ENCODE results near the gene MTURN.
"Not testable (repeated sequence)": the region's sequence is repeated elsewhere in the genome, so short reads cannot be mapped to it uniquely, and the experiment has no call there.

Gene MTURN

GRCh38 chr7:30178748-30179436 lies 44.1 kb downstream of the MTURN start:
- DNase-seq (ENCODE audit: low read depth in 2 of 2), result no peak

GRCh38 chr7:30180718-30181117 lies 45.9 kb downstream of the MTURN start:
- no peak for DNase-seq (ENCODE audit: low read depth in 2 of 2)

- no peak for DNase-seq (ENCODE audit: low read depth in 2 of 2)
Observed at GRCh38 chr7:30181211-30181610, 46.4 kb downstream of the MTURN start.

GRCh38 chr7:30181736-30182522 lies 47.1 kb downstream of the MTURN start:
- no peak for DNase-seq (ENCODE audit: low read depth in 2 of 2)

GRCh38 chr7:30182814-30183213 lies 48.0 kb downstream of the MTURN start:
- DNase-seq (ENCODE audit: low read depth in 2 of 2), result no peak

GRCh38 chr7:30183749-30184369 lies 49.1 kb downstream of the MTURN start:
- no peak for DNase-seq (ENCODE audit: low read depth in 2 of 2)

- no peak for DNase-seq (ENCODE audit: low read depth in 2 of 2)
Observed at GRCh38 chr7:30184791-30185487, 50.2 kb downstream of the MTURN start.

GRCh38 chr7:30185496-30185895 lies 50.7 kb downstream of the MTURN start:
- DNase-seq (ENCODE audit: low read depth in 2 of 2), result no peak

- no peak for DNase-seq (ENCODE audit: low read depth in 2 of 2)
Observed at GRCh38 chr7:30186725-30187124, 51.9 kb downstream of the MTURN start.

GRCh38 chr7:30187513-30187912 lies 52.7 kb downstream of the MTURN start:
- no peak for DNase-seq (ENCODE audit: low read depth in 2 of 2)

- DNase-seq (ENCODE audit: low read depth in 2 of 2), result not testable (repeated sequence)
Observed at GRCh38 chr7:30188381-30188780, 53.6 kb downstream of the MTURN start.

- no peak for DNase-seq (ENCODE audit: low read depth in 2 of 2)
Observed at GRCh38 chr7:30188811-30189210, 54.0 kb downstream of the MTURN start.

- no peak for DNase-seq (ENCODE audit: low read depth in 2 of 2)
Observed at GRCh38 chr7:30191809-30192208, 57.0 kb downstream of the MTURN start.

GRCh38 chr7:30193336-30193943 lies 58.7 kb downstream of the MTURN start:
- DNase-seq (ENCODE audit: low read depth in 2 of 2), result no peak

GRCh38 chr7:30196408-30196807 lies 61.6 kb downstream of the MTURN start:
- DNase-seq (ENCODE audit: low read depth in 2 of 2), result no peak

GRCh38 chr7:30197438-30197837 lies 62.7 kb downstream of the MTURN start:
- DNase-seq (ENCODE audit: low read depth in 2 of 2), result no peak

GRCh38 chr7:30199271-30199670 lies 64.5 kb downstream of the MTURN start:
- no peak for DNase-seq (ENCODE audit: low read depth in 2 of 2)

GRCh38 chr7:30200591-30200990 lies 65.8 kb downstream of the MTURN start:
- DNase-seq (ENCODE audit: low read depth in 2 of 2), result no peak

- no peak for DNase-seq (ENCODE audit: low read depth in 2 of 2)
Observed at GRCh38 chr7:30201161-30201666, 66.4 kb downstream of the MTURN start.

- no peak for DNase-seq (ENCODE audit: low read depth in 2 of 2)
Observed at GRCh38 chr7:30201921-30202320, 67.1 kb downstream of the MTURN start.

- no peak for DNase-seq (ENCODE audit: low read depth in 2 of 2)
Observed at GRCh38 chr7:30202671-30203070, 67.9 kb downstream of the MTURN start.

GRCh38 chr7:30206491-30206890 lies 71.7 kb downstream of the MTURN start:
- no peak for DNase-seq (ENCODE audit: low read depth in 2 of 2)

All from stimulated activated CD4-positive, alpha-beta T cell treated with anti-CD3 and anti-CD28 coated beads, Interleukin-1b, Interleukin-23, amount 100 ng/mL, for 4 hours (primary cell).